HepG2 (cell line): ENCODE data around the gene MYOM1. TPM values are rescaled to one million over a fixed set of nuclear protein-coding genes. Genes with fewer than 3 reads are reported as not detected.

Experiments
- AGO2 ChIP-seq: fragments of 200-400 bp; formaldehyde crosslinking; optimal IDR thresholded peaks from 2 replicates; pipeline ENCODE3; 2017; ENCODE audit warnings: mild to moderate bottlenecking, low read depth, low read length, moderate library complexity
- CBFB ChIP-seq: sonication (generic); formaldehyde crosslinking; IDR thresholded peaks from 2 replicates; pipeline ENCODE4 v1.4.0; 2020; ENCODE audit warnings: missing genetic modification reagents
- DMAP1 ChIP-seq: IDR thresholded peaks from 2 replicates; pipeline ENCODE4 v1.6.1; 2016
- DPF2 ChIP-seq: sonication (generic); formaldehyde crosslinking; IDR thresholded peaks from 2 replicates; pipeline ENCODE4 v1.4.0; 2020; ENCODE audit warnings: mild to moderate bottlenecking, low read depth, missing genetic modification reagents, borderline replicate concordance
- HOXD1 ChIP-seq: sonication (generic); formaldehyde crosslinking; IDR thresholded peaks from 2 replicates; pipeline ENCODE4 v1.5.0; 2020; ENCODE audit warnings: missing genetic modification reagents
- MAFK ChIP-seq, 2 experiments: IDR thresholded peaks in 1 of 2; conservative IDR thresholded peaks in 1 of 2; 2 replicates each; pipeline ENCODE4 v1.6.1; 2011; ENCODE audit warnings: improper control_type of control experiment in 2 of 2, low read length in 2 of 2
- MED8 ChIP-seq: sonication (generic); formaldehyde crosslinking; IDR thresholded peaks from 2 replicates; pipeline ENCODE4 v1.8.1; 2023; ENCODE audit warnings: mild to moderate bottlenecking, missing genetic modification reagents; ENCODE audit not compliant: insufficient replicate concordance
- NR3C1 ChIP-seq: sonication (generic); formaldehyde crosslinking; IDR thresholded peaks from 2 replicates; pipeline ENCODE4 v1.4.0; 2020; ENCODE audit warnings: missing genetic modification reagents
- PRDM15 ChIP-seq: sonication (generic); formaldehyde crosslinking; IDR thresholded peaks from 2 replicates; pipeline ENCODE4 v1.4.0; 2020; ENCODE audit warnings: missing genetic modification reagents
- RARG ChIP-seq: sonication (generic); formaldehyde crosslinking; IDR thresholded peaks from 2 replicates; pipeline ENCODE4 v1.4.0; 2020; ENCODE audit warnings: low read depth, mild to moderate bottlenecking, missing genetic modification reagents
- RCOR2 ChIP-seq: IDR thresholded peaks from 2 replicates; pipeline ENCODE4 v1.6.1; 2016; ENCODE audit warnings: missing biosample characterization, missing genetic modification reagents
- ZBTB34 ChIP-seq: sonication (generic); formaldehyde crosslinking; IDR thresholded peaks from 2 replicates; pipeline ENCODE4 v1.8.0; 2022; ENCODE audit warnings: mild to moderate bottlenecking, missing genetic modification reagents
- ZFP36L1 ChIP-seq: sonication (generic); formaldehyde crosslinking; IDR thresholded peaks from 2 replicates; pipeline ENCODE4 v1.8.0; 2022; ENCODE audit warnings: mild to moderate bottlenecking, missing genetic modification reagents, moderate library complexity
- ZHX2 ChIP-seq, 2 experiments: sonication (generic) in 1 of 2; formaldehyde crosslinking in 1 of 2; IDR thresholded peaks; 2 replicates each; pipeline versions ENCODE4 v1.6.1 to v1.9.0; 2014 to 2022; ENCODE audit warnings: antibody characterized with exemption in 1 of 2, borderline replicate concordance in 1 of 2, inconsistent platforms in 1 of 2, low read depth in 1 of 2, missing genetic modification reagents in 1 of 2
- ZNF160 ChIP-seq: sonication (generic); formaldehyde crosslinking; IDR thresholded peaks from 2 replicates; pipeline ENCODE4 v1.8.0; 2022; ENCODE audit warnings: mild to moderate bottlenecking, inconsistent platforms, missing genetic modification reagents
- ZNF276 ChIP-seq: sonication (generic); formaldehyde crosslinking; IDR thresholded peaks from 2 replicates; pipeline ENCODE4 v1.4.0; 2020; ENCODE audit warnings: mild to moderate bottlenecking, low read depth, missing genetic modification reagents
- ZNF577 ChIP-seq: sonication (generic); formaldehyde crosslinking; IDR thresholded peaks from 2 replicates; pipeline ENCODE4 v1.4.0; 2020; ENCODE audit warnings: mild to moderate bottlenecking, low read depth, missing genetic modification reagents, borderline replicate concordance
- polyA plus RNA-seq, 8 experiments: library from polyadenylated mRNA; depleted of rRNA in 3 of 8; stranded (reverse) in 7 of 8; unstranded in 1 of 8; fragments of >200 nt; fragmentation: Illumina TruSeq in 4 of 8; extraction: Trizol in 4 of 8; gene quantifications; 2 replicates each; pipeline versions ENCODE4 v1.2.1 to v1.2.3, GENCODE V29; 2011 to 2016; ENCODE audit warnings: low read depth in 4 of 8, missing spikeins in 1 of 8, mixed read lengths in 1 of 8; ENCODE audit not compliant: insufficient read depth in 1 of 8
- total RNA-seq, 5 experiments: library from RNA; depleted of rRNA; stranded (reverse); fragments of >200 nt; fragmentation: Illumina TruSeq; extraction: Trizol; gene quantifications; 2 replicates each; pipeline ENCODE4 v1.2.3, GENCODE V29; 2016; ENCODE audit warnings: low read depth in 1 of 5

Gene MYOM1
- total and polyA plus RNA-seq, 2 of the 13 experiments (the other 11 are each of a cell fraction or from before 2014, with no cell fraction given): 0.46 to 0.98 TPM

GRCh38 chr18:3037423-3037915 lies 182.3 kb downstream of the MYOM1 start (continued):
- TF ChIP-seq MAFK (conservative IDR thresholded peaks at IDR 0.05 in 1 of 2, IDR thresholded peaks at IDR 0.05 in 1 of 2; ENCODE audit: low read length in 2 of 2) (peak; percentile 99), ZBTB34 (CRISPR knock-in tag) (no peak), PRDM15 (CRISPR knock-in tag) (no peak), RARG (CRISPR knock-in tag) (no peak), ZNF276 (CRISPR knock-in tag) (no peak), DPF2 (CRISPR knock-in tag) (peak; percentile 90), ZHX2 (IDR thresholded peaks at IDR 0.05; ENCODE audit: low read depth) (peak; percentile 57; the same call in 1 of the 2 replicates), ZHX2 (CRISPR knock-in tag; IDR thresholded peaks at IDR 0.05; ENCODE audit: borderline replicate concordance) (no peak), AGO2 (no peak), DMAP1 (CRISPR knock-in tag) (peak; percentile 79; the same call in 1 of the 2 replicates), ZFP36L1 (CRISPR knock-in tag) (no peak; the same call in 1 of the 2 replicates), ZNF160 (CRISPR knock-in tag) (no peak), NR3C1 (CRISPR knock-in tag) (no peak), CBFB (CRISPR knock-in tag) (no peak), RCOR2 (CRISPR knock-in tag) (peak; percentile 94), MED8 (CRISPR knock-in tag) (no peak), HOXD1 (CRISPR knock-in tag) (peak; percentile 58; the same call in 1 of the 2 replicates), ZNF577 (CRISPR knock-in tag) (no peak)
